ENCODE data around the gene MRPL42. TPM values are rescaled to one million over a fixed set of nuclear protein-coding genes. Genes with fewer than 3 reads are reported as not detected.

Gene MRPL42
- total RNA-seq, 1 donor from 2014 or later, result 287 TPM

- Histone ChIP-seq H3K4me1 (no peaks in the 10 kb centered on the region), H3K9ac (no peak overlapping the region), H3K9me3 (ENCODE audit: low read depth) (no peaks in the 10 kb centered on the region), H4K20me1 (ENCODE audit: low read depth) (no peaks in the 10 kb centered on the region), H3K4me3 (no peak overlapping the region), H3K36me3 (no peaks in the 10 kb centered on the region), H3K27ac (no peak overlapping the region), H3F3A (ENCODE audit: low read depth) (no peaks in the 10 kb centered on the region), H3K79me2 (ENCODE audit: low read depth) (no peaks in the 10 kb centered on the region), H2AFZ (replicated peaks) (no peak overlapping the region), H3K4me2 (no peak overlapping the region), H3K27me3 (no peaks in the 10 kb centered on the region)
- H3K27me3 Mint-ChIP-seq (ENCODE audit: insufficient read depth, low read depth), result no peaks in the 10 kb centered on the region
- TF ChIP-seq EZH2phosphoT487 (IDR thresholded peaks at IDR 0.05) (no peak), CTCF (IDR thresholded peaks at IDR 0.05) (no peak), EZH2 (IDR thresholded peaks at IDR 0.05) (no peak)
- peaks cover 6% of the 10 kb centered on the region for H3K4me1 Mint-ChIP-seq
- peaks cover 5% of the 10 kb centered on the region for H3K36me3 Mint-ChIP-seq
- no peak for DNase-seq (ENCODE audit: low spot score)
- no peak overlapping the region for H3K27ac Mint-ChIP-seq
- H3K4me3 Mint-ChIP-seq, result no peak overlapping the region
- H3K9me3 Mint-ChIP-seq, result no peaks in the 10 kb centered on the region
Observed at GRCh38 chr12:93539821-93540220, 72.5 kb downstream of the MRPL42 start.

GRCh38 chr12:93540466-93540865 lies 73.2 kb downstream of the MRPL42 start:
- no peak for DNase-seq (ENCODE audit: low spot score)
- peaks cover 5% of the 10 kb centered on the region for H3K36me3 Mint-ChIP-seq
- Histone ChIP-seq H3K79me2 (ENCODE audit: low read depth) (no peaks in the 10 kb centered on the region), H3K4me1 (no peaks in the 10 kb centered on the region), H3K4me3 (no peak overlapping the region), H3K27me3 (no peaks in the 10 kb centered on the region), H3K4me2 (no peak overlapping the region), H3K9me3 (ENCODE audit: low read depth) (no peaks in the 10 kb centered on the region), H4K20me1 (ENCODE audit: low read depth) (no peaks in the 10 kb centered on the region), H2AFZ (replicated peaks) (no peak overlapping the region), H3K9ac (no peak overlapping the region), H3F3A (ENCODE audit: low read depth) (no peaks in the 10 kb centered on the region), H3K36me3 (no peaks in the 10 kb centered on the region), H3K27ac (no peak overlapping the region)
- H3K4me3 Mint-ChIP-seq, result no peak overlapping the region
- peaks cover 6% of the 10 kb centered on the region for H3K4me1 Mint-ChIP-seq
- H3K9me3 Mint-ChIP-seq, result no peaks in the 10 kb centered on the region
- TF ChIP-seq EZH2phosphoT487 (IDR thresholded peaks at IDR 0.05) (no peak), EZH2 (IDR thresholded peaks at IDR 0.05) (no peak), CTCF (IDR thresholded peaks at IDR 0.05) (no peak)
- no peak overlapping the region for H3K27ac Mint-ChIP-seq
- H3K27me3 Mint-ChIP-seq (ENCODE audit: insufficient read depth, low read depth), result no peaks in the 10 kb centered on the region

- H3K27ac Mint-ChIP-seq, result no peak overlapping the region
Observed at GRCh38 chr12:93541578-93542225, 74.4 kb downstream of the MRPL42 start.

More at GRCh38 chr12:93541578-93542225, 74.4 kb downstream of the MRPL42 start:
- H3K27me3 ChIP-seq, result no peaks in the 10 kb centered on the region
- H3F3A ChIP-seq (ENCODE audit: low read depth), result no peaks in the 10 kb centered on the region
- H3K4me3 ChIP-seq, result no peak overlapping the region
- Mint-ChIP-seq H3K9me3 (no peaks in the 10 kb centered on the region), H3K27me3 (ENCODE audit: insufficient read depth, low read depth) (no peaks in the 10 kb centered on the region), H3K4me1 (peaks cover 2% of the 10 kb centered on the region), H3K4me3 (no peak overlapping the region), H3K36me3 (peaks cover 5% of the 10 kb centered on the region)
- no peaks in the 10 kb centered on the region for H3K79me2 ChIP-seq (ENCODE audit: low read depth)
- no peak overlapping the region for H3K4me2 ChIP-seq
- no peak for DNase-seq (ENCODE audit: low spot score)
- no peak overlapping the region for H3K27ac ChIP-seq
- no peak overlapping the region for H2AFZ ChIP-seq (replicated peaks)
- no peak overlapping the region for H3K9ac ChIP-seq
- H4K20me1 ChIP-seq (ENCODE audit: low read depth), result no peaks in the 10 kb centered on the region
- no peaks in the 10 kb centered on the region for H3K9me3 ChIP-seq (ENCODE audit: low read depth)
- TF ChIP-seq CTCF (IDR thresholded peaks at IDR 0.05), result no peak
- no peak for TF ChIP-seq EZH2phosphoT487 (IDR thresholded peaks at IDR 0.05)
- no peak for TF ChIP-seq EZH2 (IDR thresholded peaks at IDR 0.05)
- no peaks in the 10 kb centered on the region for H3K4me1 ChIP-seq
- no peaks in the 10 kb centered on the region for H3K36me3 ChIP-seq

All from neural progenitor cell (in vitro differentiated cells).